HG03432 (cell line): ENCODE measurements around the gene ZNF335.
"Not testable (repeated sequence)": the region's sequence is repeated elsewhere in the genome, so short reads cannot be mapped to it uniquely, and the experiment has no call there.

Source experiments
- ATAC-seq: cut with Tn5 transposase; IDR thresholded peaks from one replicate; pipeline ENCODE4 v1.9.1; 2021; ENCODE audit warnings: mild to moderate bottlenecking, moderate library complexity; ENCODE audit not compliant: unreplicated experiment

The ZNF335 gene

GRCh38 chr20:45911486-45912343 lies 60.3 kb downstream of the ZNF335 start, which contains the start of gene PLTP:
Gene PLTP, minus strand, starts transcription at chr20:45912155. Its CDS starts 703 bp downstream, at chr20:45911452.
- ATAC-seq = no peak

- peak; percentile 89 for ATAC-seq
Measured at GRCh38 chr20:45910670-45911485, 61.1 kb downstream of the ZNF335 start.

GRCh38 chr20:45909817-45910669 lies 62.0 kb downstream of the ZNF335 start:
- ATAC-seq = no peak

- no peak for ATAC-seq
Measured at GRCh38 chr20:45909336-45909808, 62.6 kb downstream of the ZNF335 start.

- ATAC-seq = no peak
Measured at GRCh38 chr20:45908084-45908483, 63.9 kb downstream of the ZNF335 start.

GRCh38 chr20:45907219-45907948 lies 64.6 kb downstream of the ZNF335 start:
- ATAC-seq = no peak

- no peak for ATAC-seq
Measured at GRCh38 chr20:45905505-45906079, 66.4 kb downstream of the ZNF335 start.

- no peak for ATAC-seq
Measured at GRCh38 chr20:45904583-45905504, 67.2 kb downstream of the ZNF335 start.

GRCh38 chr20:45902199-45902701 lies 69.8 kb downstream of the ZNF335 start:
- no peak for ATAC-seq

GRCh38 chr20:45901332-45901731 lies 70.7 kb downstream of the ZNF335 start:
- ATAC-seq = not testable (repeated sequence)

GRCh38 chr20:45899046-45899835 lies 72.8 kb downstream of the ZNF335 start:
- ATAC-seq = no peak
